Activated CD4-positive, alpha-beta memory T cell treated with anti-CD3 and anti-CD28 coated beads for 36 hours (primary cell): ENCODE measurements around the gene ANXA1. TPM values are rescaled to one million over a fixed set of nuclear protein-coding genes. Genes with fewer than 3 reads are reported as not detected.

Experiments
- CTCF ChIA-PET: fragments of 350-600 bp; sonication (Branson Sonifier 250); formaldehyde crosslinking; loops from one replicate; lab custom pipeline; 2021; ENCODE audit warnings: antibody characterized with exemption, inconsistent platforms; lab: Charles Lee
- POLR2A ChIA-PET: fragments of 350-600 bp; sonication (Branson Sonifier 250); formaldehyde crosslinking; loops from one replicate; lab custom pipeline; 2021; ENCODE audit warnings: antibody characterized with exemption; lab: Charles Lee
- DNase-seq: peaks from one replicate; pipeline ENCODE4 v3.0.0-alpha.2; 2020
- H3K27ac Mint-ChIP-seq: one replicate; pipeline ENCODE4 v1.8.0; 2021; ENCODE audit warnings: mixed read lengths
- H3K27me3 Mint-ChIP-seq: one replicate; pipeline ENCODE4 v1.8.0; 2021; ENCODE audit warnings: mixed read lengths
- H3K36me3 Mint-ChIP-seq: one replicate; pipeline ENCODE4 v1.8.0; 2021; ENCODE audit warnings: mixed read lengths
- H3K4me1 Mint-ChIP-seq: one replicate; pipeline ENCODE4 v1.8.0; 2021; ENCODE audit warnings: low read depth, mixed read lengths
- H3K4me3 Mint-ChIP-seq: one replicate; pipeline ENCODE4 v1.8.0; 2021; ENCODE audit warnings: mild to moderate bottlenecking, mixed read lengths
- H3K9me3 Mint-ChIP-seq: one replicate; pipeline ENCODE4 v1.8.0; 2021; ENCODE audit warnings: mixed read lengths
- intact Hi-C: fragments of 100-400 bp; cut with micrococcal nuclease; formaldehyde crosslinking; loops from one replicate; pipeline ENCODE4 v1.15.1; 2023
- total RNA-seq, 2 experiments: library from RNA; stranded (reverse); gene quantifications; one replicate each; pipeline ENCODE4 v1.2.3, GENCODE V29; 2021

Gene ANXA1
- total RNA-seq, 2 experiments from 2014 or later: 67.7 to 67.9 TPM

DNA sequence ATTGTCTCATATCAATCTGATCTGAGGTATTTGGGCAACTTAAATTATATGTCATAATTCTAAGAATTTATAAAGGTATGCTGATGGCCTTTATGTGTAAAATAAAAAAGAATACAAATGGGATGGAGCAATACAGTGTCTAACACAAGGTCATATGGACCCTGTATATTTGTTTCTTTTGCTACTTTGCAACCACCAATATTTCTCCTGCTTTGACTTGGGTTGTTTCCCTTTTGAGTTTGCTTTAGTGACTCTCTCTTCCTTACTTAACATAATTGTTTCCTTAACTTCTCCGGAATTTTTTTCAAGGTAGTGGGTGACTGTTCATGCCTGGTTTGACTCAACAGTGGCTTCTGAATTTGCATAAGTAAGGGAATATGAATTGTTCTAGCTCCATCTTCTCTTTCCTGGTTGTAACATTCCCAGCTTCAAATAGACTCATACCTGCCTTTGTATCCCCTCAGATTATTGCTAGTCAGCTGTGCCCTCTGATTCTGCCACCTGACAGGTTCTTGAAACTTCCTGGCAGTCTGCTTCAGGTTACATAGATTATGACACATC, 30.2 kb upstream of the ANXA1 start:
- Mint-ChIP-seq H3K27ac (no peak overlapping the region), H3K9me3 (no peaks in the 10 kb centered on the region), H3K4me1 (peaks cover 24% of the 10 kb centered on the region), H3K27me3 (no peaks in the 10 kb centered on the region), H3K36me3 (no peaks in the 10 kb centered on the region), H3K4me3 (no peak overlapping the region)
- intact Hi-C loops: no loop called here
- ChIA-PET POLR2A (no interaction called here), CTCF (interaction anchor here (2.7 kb wide), 1 partner anchor 14 kb away, joined by 11 read pairs; no protein-coding TSS in a partner anchor)
- DNase-seq: no peak

DNA sequence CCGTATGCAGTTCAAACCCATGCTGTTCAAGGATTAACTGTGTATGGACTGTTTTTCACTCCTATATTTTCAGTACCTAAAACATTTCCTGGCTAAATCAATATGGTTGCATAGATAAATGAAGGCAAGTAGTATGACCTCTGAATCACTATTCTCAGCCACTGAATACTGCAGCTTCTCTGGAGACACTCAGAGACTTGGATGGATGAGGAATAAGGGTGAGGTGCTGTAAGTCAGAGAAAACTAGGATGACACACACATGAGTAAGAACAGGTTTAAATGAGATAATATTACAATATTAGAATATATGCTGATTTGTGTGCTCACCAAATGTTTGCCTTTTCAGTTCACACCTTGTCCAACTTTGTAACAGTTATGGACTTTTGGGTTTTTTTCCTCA, 26.0 kb upstream of the ANXA1 start:
- no peaks in the 10 kb centered on the region for H3K36me3 Mint-ChIP-seq
- ChIA-PET POLR2A (no interaction called here), CTCF (no interaction called here)
- no peaks in the 10 kb centered on the region for H3K9me3 Mint-ChIP-seq
- no peak overlapping the region for H3K27ac Mint-ChIP-seq
- H3K27me3 Mint-ChIP-seq: no peaks in the 10 kb centered on the region
- H3K4me1 Mint-ChIP-seq: peaks cover 12% of the 10 kb centered on the region
- no peak for DNase-seq
- intact Hi-C loops: no loop called here
- no peak overlapping the region for H3K4me3 Mint-ChIP-seq

DNA sequence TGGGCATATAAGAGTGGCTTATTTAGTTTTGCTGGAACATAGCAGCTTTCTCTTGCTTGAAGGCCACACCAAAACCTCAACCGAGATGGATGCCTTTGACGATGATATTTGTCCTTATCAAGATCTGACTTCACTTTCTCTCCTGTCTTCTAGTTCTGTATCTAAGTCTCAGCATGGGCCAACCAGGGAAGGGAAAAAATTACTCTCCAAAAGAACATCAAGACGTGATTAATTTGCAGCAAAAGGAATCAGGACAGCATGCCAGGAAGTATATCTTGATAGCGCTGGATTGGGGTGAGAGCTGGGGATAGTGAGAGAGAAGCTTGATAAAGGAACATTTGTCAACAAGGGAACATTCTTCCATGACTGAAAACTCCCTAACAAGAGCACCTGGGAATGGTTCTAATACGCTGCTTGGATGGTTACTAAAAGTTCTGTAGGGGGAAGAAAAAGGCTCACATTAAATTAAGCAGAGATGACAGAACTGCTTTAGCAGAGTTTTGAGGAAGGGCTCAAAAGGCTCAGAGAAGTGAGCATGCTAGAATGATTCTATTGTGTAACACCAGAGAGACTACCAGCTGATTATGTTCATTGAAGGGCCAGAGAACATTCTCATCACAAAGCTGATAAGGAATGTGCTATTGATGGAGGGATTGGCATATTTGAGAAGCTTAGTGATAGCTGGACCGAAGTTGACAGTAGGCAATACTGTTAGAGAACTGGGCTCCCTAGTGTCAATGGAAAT, 21.6 kb upstream of the ANXA1 start:
- ChIA-PET POLR2A (interaction anchor here (1.0 to 2.1 kb wide), 4 partner anchors 10 to 48 kb away, joined by 3 to 10 read pairs (median 4); no protein-coding TSS in a partner anchor), CTCF (interaction anchor here (1.0 kb wide), 1 partner anchor 21 kb away, joined by 4 read pairs; no protein-coding TSS in a partner anchor)
- no peak overlapping the region for H3K27ac Mint-ChIP-seq
- no peaks in the 10 kb centered on the region for H3K9me3 Mint-ChIP-seq
- no peak overlapping the region for H3K4me3 Mint-ChIP-seq
- H3K4me1 Mint-ChIP-seq: peaks cover 24% of the 10 kb centered on the region
- intact Hi-C loops: loop anchor here (5.0 to 10.0 kb wide), 3 partner anchors 37 to 1363 kb away; partner anchors contain the start of genes ABHD17B, C9orf85 and CEMIP2
- H3K36me3 Mint-ChIP-seq: no peaks in the 10 kb centered on the region
- no peak for DNase-seq
- no peaks in the 10 kb centered on the region for H3K27me3 Mint-ChIP-seq

DNA sequence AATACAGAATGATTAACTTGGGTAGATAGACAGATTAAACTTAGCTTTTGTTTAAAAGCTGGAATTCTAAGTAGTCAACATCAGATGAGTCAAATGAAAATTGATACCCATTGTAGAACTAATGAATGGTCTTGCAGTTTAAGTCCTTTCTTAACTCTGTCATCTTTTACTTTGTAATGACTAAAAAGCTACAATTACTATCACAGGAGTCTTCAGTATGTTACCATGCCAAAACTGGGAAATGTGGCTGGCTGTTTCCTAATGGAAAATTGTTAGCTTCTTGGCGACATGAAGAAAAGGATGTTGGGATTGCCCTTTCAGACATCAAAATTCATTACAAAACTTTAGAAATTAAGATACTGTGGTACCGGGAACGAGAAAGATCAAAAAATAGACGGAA, 20.2 kb upstream of the ANXA1 start:
- peaks cover 35% of the 10 kb centered on the region for H3K4me1 Mint-ChIP-seq
- H3K9me3 Mint-ChIP-seq: no peaks in the 10 kb centered on the region
- DNase-seq: no peak
- H3K27ac Mint-ChIP-seq: peak overlapping the region; percentile 88
- intact Hi-C loops: loop anchor here (5.0 to 10.0 kb wide), 3 partner anchors 36 to 1364 kb away; partner anchors contain the start of genes ABHD17B, C9orf85 and CEMIP2
- H3K27me3 Mint-ChIP-seq: no peaks in the 10 kb centered on the region
- CTCF ChIA-PET: interaction anchor here (1.1 to 1.4 kb wide), 4 partner anchors 12 to 32 kb away, joined by 3 to 6 read pairs (median 4); no protein-coding TSS in a partner anchor
- peak overlapping the region; percentile 78 for H3K4me3 Mint-ChIP-seq
- no peaks in the 10 kb centered on the region for H3K36me3 Mint-ChIP-seq
- POLR2A ChIA-PET: interaction anchor here (0.9 to 2.1 kb wide), 3 partner anchors 11 to 24 kb away, joined by 3 to 10 read pairs (median 4); no protein-coding TSS in a partner anchor

DNA sequence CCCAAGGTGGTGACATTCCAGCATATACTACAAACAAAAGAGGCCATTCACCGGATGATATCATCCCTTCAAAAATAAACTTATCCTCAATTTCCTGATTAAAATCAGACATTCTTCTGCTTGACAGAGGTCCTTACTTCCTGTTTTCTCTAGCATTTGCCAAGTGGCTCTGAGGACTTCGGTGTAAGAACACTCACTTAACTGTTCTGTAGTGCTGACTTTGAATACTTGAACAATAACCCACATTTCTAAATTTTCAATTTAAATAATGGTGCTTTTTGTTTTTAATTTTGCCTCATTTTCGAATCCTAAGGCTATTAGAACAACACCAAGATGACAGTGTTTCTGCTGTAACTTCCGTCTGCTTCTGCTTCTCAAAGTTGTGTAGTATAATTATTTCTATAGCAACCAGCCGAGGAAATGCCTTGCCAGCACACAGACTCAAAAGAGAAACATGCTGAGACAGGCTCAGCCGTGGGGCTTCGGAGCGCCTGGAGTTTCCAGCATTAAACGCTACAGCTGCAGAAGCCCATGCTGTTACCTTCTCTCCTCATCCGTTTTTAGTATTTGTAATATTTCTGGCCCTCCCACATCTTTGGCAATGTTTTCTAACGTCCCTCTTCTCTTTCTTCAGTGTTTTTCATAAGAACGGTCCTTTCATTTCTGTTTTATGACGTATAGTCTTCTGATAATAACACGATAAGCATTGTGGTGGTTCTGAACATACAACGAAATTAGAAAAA, 19.5 kb upstream of the ANXA1 start:
- H3K9me3 Mint-ChIP-seq: no peaks in the 10 kb centered on the region
- peak overlapping the region; percentile 88 for H3K27ac Mint-ChIP-seq
- H3K4me1 Mint-ChIP-seq: peaks cover 35% of the 10 kb centered on the region
- H3K4me3 Mint-ChIP-seq: peak overlapping the region; percentile 78
- H3K27me3 Mint-ChIP-seq: no peaks in the 10 kb centered on the region
- ChIA-PET POLR2A (interaction anchor here (1.3 to 2.1 kb wide), 3 partner anchors 11 to 20 kb away, joined by 7 to 10 read pairs (median 7); partner anchors contain the start of gene ANXA1), CTCF (interaction anchor here (1.0 to 1.4 kb wide), 3 partner anchors 23 to 25 kb away, joined by 3 to 6 read pairs (median 5); no protein-coding TSS in a partner anchor)
- DNase-seq: peak; percentile 80
- no peaks in the 10 kb centered on the region for H3K36me3 Mint-ChIP-seq
- intact Hi-C loops: loop anchor here (1.0 to 10.0 kb wide), 4 partner anchors 16 to 1365 kb away; partner anchors contain the start of genes ABHD17B, C9orf85 and CEMIP2

DNA sequence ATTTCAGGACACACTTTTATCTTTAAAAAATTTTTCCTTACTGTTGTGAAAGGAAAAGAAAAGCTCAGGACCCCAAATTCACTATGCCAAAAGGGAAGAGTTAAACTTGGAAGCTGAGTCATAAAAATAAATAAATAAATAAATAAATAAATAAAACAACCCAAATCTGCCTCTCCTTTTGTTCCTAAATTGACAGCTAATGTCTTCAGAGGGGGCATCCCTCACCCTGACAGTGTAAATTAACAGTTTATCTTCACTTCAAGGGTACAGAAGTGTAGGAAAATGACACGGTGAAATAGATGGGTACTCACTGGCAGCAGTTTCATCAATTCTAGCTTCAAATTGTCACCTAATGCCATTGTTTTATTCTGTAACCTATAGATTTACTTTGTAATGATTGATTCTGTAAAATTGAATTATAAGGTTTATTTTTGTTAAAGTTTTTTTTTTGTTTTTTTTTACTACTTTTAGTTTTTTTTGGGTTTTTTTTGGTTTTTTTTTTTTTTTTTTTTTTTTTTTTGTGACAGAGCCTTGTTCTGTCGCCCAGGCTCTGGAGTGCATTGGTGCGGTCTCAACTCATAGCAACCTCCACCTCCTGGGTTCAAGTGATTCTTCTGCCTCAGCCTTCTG, 18.5 kb upstream of the ANXA1 start:
- CTCF ChIA-PET: interaction anchor here (1.0 to 1.2 kb wide), 4 partner anchors 16 to 26 kb away, joined by 3 to 5 read pairs (median 4); no protein-coding TSS in a partner anchor
- H3K4me3 Mint-ChIP-seq: peak overlapping the region; percentile 78
- no peaks in the 10 kb centered on the region for H3K27me3 Mint-ChIP-seq
- intact Hi-C loops: loop anchor here (5.0 to 10.0 kb wide), 3 partner anchors 34 to 1366 kb away; partner anchors contain the start of genes ABHD17B, C9orf85 and CEMIP2
- no peaks in the 10 kb centered on the region for H3K9me3 Mint-ChIP-seq
- no peaks in the 10 kb centered on the region for H3K36me3 Mint-ChIP-seq
- peaks cover 35% of the 10 kb centered on the region for H3K4me1 Mint-ChIP-seq
- H3K27ac Mint-ChIP-seq: peak overlapping the region; percentile 88
- POLR2A ChIA-PET: interaction anchor here (1.2 to 1.7 kb wide), 4 partner anchors 10 to 24 kb away, joined by 3 to 7 read pairs (median 6); partner anchors contain the start of gene ANXA1
- DNase-seq: no peak

DNA sequence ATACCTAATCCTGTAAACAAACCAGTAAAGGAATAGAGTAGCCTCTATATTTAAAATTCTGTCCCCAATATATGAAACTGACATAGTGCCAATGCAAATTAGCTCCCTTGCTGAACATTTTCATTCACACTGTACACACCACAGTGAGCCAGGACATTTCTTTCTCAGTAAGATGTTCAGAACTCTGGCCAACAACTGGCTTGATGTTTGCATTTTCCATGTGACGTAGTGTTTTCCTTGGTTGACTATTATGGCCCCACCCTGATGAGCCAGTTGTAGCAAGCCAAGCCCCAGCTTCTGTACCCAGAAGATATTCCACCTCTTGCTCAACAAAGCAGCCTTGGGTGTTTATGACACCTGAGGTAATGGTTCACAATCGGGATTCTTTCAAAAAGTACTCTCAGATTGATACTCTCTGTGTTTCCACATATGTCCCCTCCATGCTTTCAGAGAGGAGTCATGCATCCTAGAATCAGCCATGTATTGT, 17.7 kb upstream of the ANXA1 start:
- DNase-seq: no peak
- no peaks in the 10 kb centered on the region for H3K9me3 Mint-ChIP-seq
- no peaks in the 10 kb centered on the region for H3K36me3 Mint-ChIP-seq
- H3K27me3 Mint-ChIP-seq: no peaks in the 10 kb centered on the region
- H3K27ac Mint-ChIP-seq: peak overlapping the region; percentile 53
- intact Hi-C loops: loop anchor here (5.0 to 10.0 kb wide), 3 partner anchors 33 to 1367 kb away; partner anchors contain the start of genes ABHD17B, C9orf85 and CEMIP2
- ChIA-PET POLR2A (interaction anchor here (0.6 to 2.4 kb wide), 5 partner anchors 9 to 23 kb away, joined by 3 to 7 read pairs (median 4); no protein-coding TSS in a partner anchor), CTCF (interaction anchor here (1.1 to 2.1 kb wide), 3 partner anchors 17 to 26 kb away, joined by 3 to 8 read pairs (median 4); no protein-coding TSS in a partner anchor)
- H3K4me3 Mint-ChIP-seq: peak overlapping the region; percentile 11
- H3K4me1 Mint-ChIP-seq: peaks cover 37% of the 10 kb centered on the region

DNA sequence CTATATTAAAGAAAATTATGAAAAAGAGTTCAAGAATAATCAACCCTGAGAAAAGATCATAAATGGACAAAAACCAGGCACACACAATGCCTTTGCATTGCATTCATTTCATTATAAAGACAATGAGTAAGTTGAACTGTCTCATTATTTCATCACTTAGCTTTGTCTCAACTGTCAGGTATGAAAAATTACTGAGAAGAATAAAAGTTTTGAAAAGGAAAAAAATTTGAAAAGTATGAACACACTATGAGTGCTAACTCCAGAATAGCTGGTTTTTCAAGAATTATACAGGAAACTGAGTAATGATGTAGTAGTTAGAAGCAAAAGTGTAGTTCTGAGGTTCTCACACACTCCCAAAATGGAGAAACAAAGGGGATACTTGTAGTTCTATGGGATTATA, 16.3 kb upstream of the ANXA1 start:
- Mint-ChIP-seq H3K4me1 (peaks cover 33% of the 10 kb centered on the region), H3K36me3 (no peaks in the 10 kb centered on the region), H3K27me3 (no peaks in the 10 kb centered on the region), H3K27ac (peak overlapping the region; percentile 34), H3K4me3 (no peak overlapping the region), H3K9me3 (no peaks in the 10 kb centered on the region)
- intact Hi-C loops: loop anchor here (1.0 to 10.0 kb wide), 2 partner anchors 14 to 1221 kb away; partner anchors contain the start of genes ABHD17B and C9orf85
- DNase-seq: no peak
- ChIA-PET POLR2A (interaction anchor here (1.4 to 2.4 kb wide), 2 partner anchors 18 to 770 kb away, joined by 3 to 7 read pairs; partner anchors contain the start of gene ZFAND5), CTCF (interaction anchor here (1.2 to 2.1 kb wide), 2 partner anchors 28 to 79 kb away, joined by 3 to 8 read pairs; no protein-coding TSS in a partner anchor)

DNA sequence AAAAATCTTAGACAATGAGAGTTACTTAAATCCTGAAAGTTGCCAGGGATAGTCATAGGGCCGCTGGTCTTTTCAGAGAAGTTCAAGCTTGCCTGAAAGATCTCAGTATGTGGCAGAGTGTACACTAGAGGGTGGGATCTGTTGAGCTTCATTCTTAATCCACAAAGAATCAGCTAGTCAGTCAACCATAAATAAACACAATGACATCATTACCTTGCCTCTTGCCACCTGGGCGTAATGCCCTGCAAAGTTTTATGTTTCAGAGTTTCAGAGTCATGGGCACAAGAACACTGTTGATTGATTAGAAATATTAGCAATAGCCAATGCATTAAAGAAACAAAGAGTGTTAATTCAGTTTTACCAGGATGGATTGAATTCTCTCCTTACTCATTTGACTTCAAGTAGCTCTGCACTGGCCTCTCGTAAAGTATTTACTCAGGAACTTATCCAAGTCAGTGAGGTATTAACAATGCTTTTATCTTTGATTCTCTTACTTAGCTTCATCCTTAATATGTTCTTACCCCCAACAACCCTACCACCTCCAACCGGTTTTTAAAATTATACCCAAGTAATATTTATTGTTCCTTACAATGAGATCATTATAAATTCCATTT, 14.3 kb upstream of the ANXA1 start:
- Mint-ChIP-seq H3K9me3 (no peaks in the 10 kb centered on the region), H3K36me3 (no peaks in the 10 kb centered on the region), H3K27ac (no peak overlapping the region), H3K27me3 (no peaks in the 10 kb centered on the region), H3K4me1 (peaks cover 21% of the 10 kb centered on the region), H3K4me3 (no peak overlapping the region)
- intact Hi-C loops: loop anchor here (10.0 kb wide), 1 partner anchor 1223 kb away; the partner anchor contains the start of genes ABHD17B and C9orf85
- ChIA-PET POLR2A (no interaction called here), CTCF (interaction anchor here (0.9 to 1.4 kb wide), 4 partner anchors 18 to 58 kb away, joined by 3 to 4 read pairs (median 3); no protein-coding TSS in a partner anchor)
- no peak for DNase-seq

DNA sequence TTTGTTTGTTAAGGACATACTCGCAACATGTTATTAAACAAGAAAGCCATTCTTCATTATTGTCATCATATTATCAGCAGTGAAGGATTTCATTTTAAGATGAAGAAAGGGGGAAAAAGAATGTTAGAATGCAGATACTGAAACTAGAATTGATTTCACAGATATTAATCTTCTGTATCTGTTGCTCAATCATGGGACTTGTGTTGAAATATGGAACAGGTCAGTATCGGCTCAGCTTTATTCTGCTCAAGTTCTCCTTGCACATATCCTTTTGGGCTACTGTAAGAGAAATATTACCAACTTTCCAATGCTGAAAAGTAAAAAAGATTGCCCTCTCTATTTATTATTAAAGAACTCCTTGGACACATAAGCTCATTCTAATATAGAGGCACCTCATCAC, 13.8 kb upstream of the ANXA1 start:
- H3K27ac Mint-ChIP-seq: no peak overlapping the region
- no peaks in the 10 kb centered on the region for H3K9me3 Mint-ChIP-seq
- H3K4me1 Mint-ChIP-seq: peaks cover 21% of the 10 kb centered on the region
- no peaks in the 10 kb centered on the region for H3K27me3 Mint-ChIP-seq
- intact Hi-C loops: loop anchor here (10.0 kb wide), 1 partner anchor 1223 kb away; the partner anchor contains the start of genes ABHD17B and C9orf85
- H3K4me3 Mint-ChIP-seq: no peak overlapping the region
- no peak for DNase-seq
- CTCF ChIA-PET: interaction anchor here (0.9 to 1.4 kb wide), 3 partner anchors 23 to 59 kb away, joined by 3 to 4 read pairs (median 3); no protein-coding TSS in a partner anchor
- POLR2A ChIA-PET: no interaction called here
- H3K36me3 Mint-ChIP-seq: no peaks in the 10 kb centered on the region
